Progenitor cell of endocrine pancreas (in vitro differentiated cells): ENCODE measurements around the gene CXCL16. TPM values are rescaled to one million over a fixed set of nuclear protein-coding genes. Genes with fewer than 3 reads are reported as not detected.
"Not testable (repeated sequence)": the region's sequence is repeated elsewhere in the genome, so short reads cannot be mapped to it uniquely, and the experiment has no call there.

Experiments used
- DNase-seq: peaks from one replicate; pipeline ENCODE4 v3.0.0; 2021; ENCODE audit warnings: low spot score; ENCODE audit not compliant: unreplicated experiment
- H3K27ac Mint-ChIP-seq: 2 replicates; pipeline ENCODE4 v1.8.0; 2021; ENCODE audit warnings: mild to moderate bottlenecking, moderate library complexity, mixed read lengths
- H3K27me3 Mint-ChIP-seq: 2 replicates; pipeline ENCODE4 v1.8.0; 2021; ENCODE audit warnings: mixed read lengths
- H3K36me3 Mint-ChIP-seq: 2 replicates; pipeline ENCODE4 v1.8.0; 2022; ENCODE audit warnings: mixed read lengths; ENCODE audit not compliant: insufficient read depth
- H3K4me1 Mint-ChIP-seq: 2 replicates; pipeline ENCODE4 v1.8.0; 2021; ENCODE audit warnings: low read depth, mixed read lengths
- H3K4me3 Mint-ChIP-seq: 2 replicates; pipeline ENCODE4 v1.8.0; 2021; ENCODE audit warnings: low read depth, mild to moderate bottlenecking, moderate library complexity, mixed read lengths
- H3K9me3 Mint-ChIP-seq: 2 replicates; pipeline ENCODE4 v1.8.0; 2021; ENCODE audit warnings: low read depth, mixed read lengths
- CTCF ChIP-seq: fragments of 200-600 bp; sonication (generic); IDR thresholded peaks from one replicate; pipeline ENCODE4 v1.5.0; 2021; ENCODE audit warnings: antibody characterized with exemption, mild to moderate bottlenecking; ENCODE audit not compliant: unreplicated experiment
- total RNA-seq: library from RNA; stranded (reverse); gene quantifications from 2 replicates; pipeline ENCODE4 v1.2.1, GENCODE V29; 2021

The CXCL16 gene
- total RNA-seq, 1 donor from 2014 or later = 4.3 TPM

- no peak overlapping the region for H3K27ac Mint-ChIP-seq
- DNase-seq = no peak
- no peaks in the 10 kb centered on the region for H3K9me3 Mint-ChIP-seq
- no peaks in the 10 kb centered on the region for H3K27me3 Mint-ChIP-seq
- H3K4me3 Mint-ChIP-seq = no peak overlapping the region
- H3K4me1 Mint-ChIP-seq = peaks cover 4% of the 10 kb centered on the region
- no peak for TF ChIP-seq CTCF
- H3K36me3 Mint-ChIP-seq = peaks cover 2% of the 10 kb centered on the region
Measured at GRCh38 chr17:4716081-4716480, 23.6 kb downstream of the CXCL16 start.

GRCh38 chr17:4715063-4715744 lies 24.5 kb downstream of the CXCL16 start:
- Mint-ChIP-seq H3K27ac (no peak overlapping the region), H3K4me1 (peaks cover 2% of the 10 kb centered on the region), H3K27me3 (no peaks in the 10 kb centered on the region), H3K4me3 (no peak overlapping the region), H3K9me3 (no peaks in the 10 kb centered on the region), H3K36me3 (peaks cover 2% of the 10 kb centered on the region)
- no peak for TF ChIP-seq CTCF
- DNase-seq = no peak

GRCh38 chr17:4714340-4715062 lies 25.2 kb downstream of the CXCL16 start:
- not testable (repeated sequence) for DNase-seq, H3K4me1 Mint-ChIP-seq, H3K27me3 Mint-ChIP-seq, H3K36me3 Mint-ChIP-seq, H3K4me3 Mint-ChIP-seq, H3K9me3 Mint-ChIP-seq, H3K27ac Mint-ChIP-seq

- Mint-ChIP-seq H3K36me3 (no peaks in the 10 kb centered on the region), H3K9me3 (no peaks in the 10 kb centered on the region), H3K4me1 (peaks cover 6% of the 10 kb centered on the region), H3K27me3 (no peaks in the 10 kb centered on the region), H3K27ac (no peak overlapping the region), H3K4me3 (no peak overlapping the region)
- TF ChIP-seq CTCF = no peak
- DNase-seq = no peak
Measured at GRCh38 chr17:4712526-4712925, 27.2 kb downstream of the CXCL16 start.

GRCh38 chr17:4711661-4712181 lies 28.0 kb downstream of the CXCL16 start:
- no peaks in the 10 kb centered on the region for H3K36me3 Mint-ChIP-seq
- peak overlapping the region; percentile 72 for H3K4me3 Mint-ChIP-seq
- no peak for TF ChIP-seq CTCF
- H3K9me3 Mint-ChIP-seq = no peaks in the 10 kb centered on the region
- H3K27ac Mint-ChIP-seq = no peak overlapping the region
- H3K4me1 Mint-ChIP-seq = peaks cover 6% of the 10 kb centered on the region
- no peak for DNase-seq
- H3K27me3 Mint-ChIP-seq = no peaks in the 10 kb centered on the region
